Transverse colon (tissue), 3 donors: ENCODE measurements around the gene LMO1.

Experiments
- POLR2A ChIP-seq: fragments of 450-650 bp; IDR thresholded peaks from one replicate; pipeline ENCODE4 v1.6.1; 2016; ENCODE audit warnings: antibody characterized with exemption, mild to moderate bottlenecking, moderate library complexity
- TF ChIP-seq, protein P1 (sequence below), 5 experiments: fragments of 200-600 bp in 3 of 5; fragments of 450-650 bp in 2 of 5; sonication (generic) in 3 of 5; IDR thresholded peaks; 1 replicate in 2 of 5; 2 replicates in 3 of 5; pipeline ENCODE4 v1.5.1; 2016 to 2017; ENCODE audit warnings: antibody characterized with exemption in 5 of 5, inconsistent platforms in 3 of 5, mild to moderate bottlenecking in 2 of 5, moderate library complexity in 1 of 5

DNA sequence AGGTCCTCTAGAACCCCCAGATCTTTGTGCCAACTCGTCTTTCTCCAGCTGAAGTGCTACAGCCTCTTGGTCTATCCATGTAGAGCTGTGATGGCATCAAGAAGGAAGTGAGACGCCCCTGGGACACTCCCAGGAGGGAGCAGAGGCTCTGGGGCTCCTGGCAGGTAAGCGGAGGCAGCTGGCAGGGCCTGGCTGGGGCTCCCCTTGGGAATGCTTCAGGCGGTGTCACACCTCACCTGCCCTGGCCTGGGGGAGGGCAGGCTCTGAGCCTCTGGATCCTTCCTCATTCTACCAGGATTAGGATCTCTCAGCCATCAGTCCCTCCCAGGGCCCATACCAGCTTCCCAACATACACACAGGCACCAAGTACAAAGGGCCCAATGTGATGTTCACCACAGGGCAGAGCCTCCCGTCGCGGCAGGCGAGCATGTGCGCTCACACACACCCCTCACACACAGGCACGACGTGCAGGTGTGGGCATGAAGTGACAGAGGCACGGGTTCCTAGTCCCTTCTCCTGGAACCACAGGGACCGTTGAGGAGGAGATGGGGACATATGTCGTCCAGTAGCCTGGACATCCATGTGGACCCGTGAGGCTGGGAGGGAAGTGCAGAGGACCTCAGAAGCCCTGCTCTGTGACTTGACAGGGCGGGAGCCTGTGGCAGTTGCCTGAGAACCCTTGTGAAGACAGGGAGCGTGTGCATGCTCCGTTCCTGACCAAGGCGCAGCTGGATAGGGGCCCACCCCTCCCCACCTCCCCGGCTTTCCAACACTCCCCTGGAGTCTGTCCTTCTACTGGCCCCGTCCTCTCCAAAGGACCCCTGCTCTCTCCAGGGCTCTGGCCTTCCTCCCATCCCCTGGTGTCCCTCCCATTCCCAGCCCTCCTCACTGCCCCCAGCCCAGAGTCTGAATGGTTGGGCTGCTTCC lies 32.5 kb downstream of the LMO1 start:
- TF ChIP-seq, protein P1, sequence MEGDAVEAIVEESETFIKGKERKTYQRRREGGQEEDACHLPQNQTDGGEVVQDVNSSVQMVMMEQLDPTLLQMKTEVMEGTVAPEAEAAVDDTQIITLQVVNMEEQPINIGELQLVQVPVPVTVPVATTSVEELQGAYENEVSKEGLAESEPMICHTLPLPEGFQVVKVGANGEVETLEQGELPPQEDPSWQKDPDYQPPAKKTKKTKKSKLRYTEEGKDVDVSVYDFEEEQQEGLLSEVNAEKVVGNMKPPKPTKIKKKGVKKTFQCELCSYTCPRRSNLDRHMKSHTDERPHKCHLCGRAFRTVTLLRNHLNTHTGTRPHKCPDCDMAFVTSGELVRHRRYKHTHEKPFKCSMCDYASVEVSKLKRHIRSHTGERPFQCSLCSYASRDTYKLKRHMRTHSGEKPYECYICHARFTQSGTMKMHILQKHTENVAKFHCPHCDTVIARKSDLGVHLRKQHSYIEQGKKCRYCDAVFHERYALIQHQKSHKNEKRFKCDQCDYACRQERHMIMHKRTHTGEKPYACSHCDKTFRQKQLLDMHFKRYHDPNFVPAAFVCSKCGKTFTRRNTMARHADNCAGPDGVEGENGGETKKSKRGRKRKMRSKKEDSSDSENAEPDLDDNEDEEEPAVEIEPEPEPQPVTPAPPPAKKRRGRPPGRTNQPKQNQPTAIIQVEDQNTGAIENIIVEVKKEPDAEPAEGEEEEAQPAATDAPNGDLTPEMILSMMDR (IDR thresholded peaks at IDR 0.05) = no peak
- TF ChIP-seq POLR2A = no peak
